KG1 (cell line): ENCODE measurements around the gene DNAJC25.

Source experiments
- DNase-seq: peaks from one replicate; lab custom pipeline; 2025; lab: John Stamatoyannopoulos, UW

Gene DNAJC25

GRCh38 chr9:111627260-111627963, 3.7 kb upstream of the DNAJC25 start:
- DNase-seq: no peak

DNA sequence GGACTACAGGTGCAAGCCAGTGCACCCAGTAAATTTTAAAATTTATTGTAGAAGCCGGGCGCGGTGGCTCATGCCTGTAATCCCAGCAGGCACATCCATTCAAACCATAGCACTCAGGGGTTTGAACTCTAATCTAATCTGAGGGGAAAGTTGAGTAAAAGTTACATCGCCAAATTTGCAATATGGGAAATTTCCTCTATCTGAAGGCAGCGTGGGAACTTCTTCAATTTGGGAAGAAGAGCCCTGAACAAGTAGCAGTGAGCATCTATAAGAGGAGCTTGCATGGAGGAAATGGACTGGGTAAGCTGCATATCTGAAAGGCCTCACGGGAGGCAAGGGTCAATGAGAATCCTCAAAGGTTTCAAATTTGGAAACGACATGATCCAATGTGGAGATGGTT, 2.7 kb upstream of the DNAJC25 start:
- DNase-seq: no peak

- no peak for DNase-seq
These were observed 761 bp upstream of the DNAJC25 start for GRCh38 chr9:111630182-111630963.

- peak; percentile 83 for DNase-seq
These were observed 245 bp upstream of the DNAJC25 start for GRCh38 chr9:111630964-111631213.

GRCh38 chr9:111632060-111632459, 926 bp downstream of the DNAJC25 start:
- no peak for DNase-seq

GRCh38 chr9:111632695-111633388, 1.7 kb downstream of the DNAJC25 start:
- DNase-seq: no peak

GRCh38 chr9:111633389-111633736, 2.2 kb downstream of the DNAJC25 start:
- no peak for DNase-seq

- no peak for DNase-seq
These were observed 3.7 kb downstream of the DNAJC25 start for GRCh38 chr9:111634860-111635259.

DNA sequence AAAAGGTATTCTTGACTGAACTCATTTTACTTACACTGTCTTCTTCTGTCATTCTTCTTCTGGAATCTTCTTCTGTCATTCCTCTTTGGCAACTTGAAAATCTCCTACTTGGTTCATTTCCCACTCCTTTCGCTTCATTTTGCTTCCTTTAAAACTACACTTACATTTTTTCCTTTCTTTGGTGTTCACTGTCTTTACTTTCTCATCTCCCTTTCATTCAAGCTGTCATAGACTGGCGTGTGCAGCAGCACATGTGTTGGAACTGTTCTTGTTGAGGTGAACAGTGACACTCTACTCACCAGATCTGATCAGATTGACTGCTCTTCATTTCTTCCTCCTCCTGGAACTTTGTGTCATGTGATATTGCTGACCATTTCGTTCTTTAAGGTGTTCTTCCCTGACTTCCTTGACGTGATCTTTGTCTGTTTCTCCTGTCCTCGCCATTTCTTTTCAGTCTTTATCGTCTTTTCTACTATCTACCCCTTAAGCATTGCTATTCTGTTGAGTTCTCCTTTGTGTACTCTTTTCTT, 6.4 kb downstream of the DNAJC25 start:
- DNase-seq: no peak

- DNase-seq: no peak
These were observed 13.2 kb downstream of the DNAJC25 start for GRCh38 chr9:111644195-111644772.

- DNase-seq: no peak
These were observed 14.7 kb downstream of the DNAJC25 start for GRCh38 chr9:111645806-111646205.

- no peak for DNase-seq
These were observed 15.3 kb downstream of the DNAJC25 start for GRCh38 chr9:111646417-111646816.

GRCh38 chr9:111648066-111648465, 16.9 kb downstream of the DNAJC25 start:
- no peak for DNase-seq

- no peak for DNase-seq
These were observed 17.9 kb downstream of the DNAJC25 start for GRCh38 chr9:111649016-111649415.

DNA sequence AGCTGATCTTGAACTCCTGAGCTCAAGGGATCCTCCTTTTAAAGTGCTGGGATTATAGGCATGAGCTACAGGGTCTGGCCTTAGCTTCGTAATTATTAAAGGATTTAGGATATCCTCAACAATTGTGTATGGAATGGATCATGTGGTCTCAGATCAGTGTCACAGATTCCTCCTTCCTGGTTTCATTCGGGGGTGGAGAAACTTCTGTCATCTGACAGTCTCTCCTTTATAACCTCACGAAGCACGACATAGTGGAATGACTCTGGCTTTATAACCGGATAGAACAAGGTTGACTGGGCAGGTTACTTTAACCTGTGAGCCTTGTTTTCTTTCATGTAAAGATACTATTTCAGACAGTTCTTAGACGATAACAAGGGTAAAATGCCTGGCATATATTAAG, 25.9 kb downstream of the DNAJC25 start:
- no peak for DNase-seq

- DNase-seq: no peak
These were observed 27.8 kb downstream of the DNAJC25 start for GRCh38 chr9:111658943-111659342.

DNA sequence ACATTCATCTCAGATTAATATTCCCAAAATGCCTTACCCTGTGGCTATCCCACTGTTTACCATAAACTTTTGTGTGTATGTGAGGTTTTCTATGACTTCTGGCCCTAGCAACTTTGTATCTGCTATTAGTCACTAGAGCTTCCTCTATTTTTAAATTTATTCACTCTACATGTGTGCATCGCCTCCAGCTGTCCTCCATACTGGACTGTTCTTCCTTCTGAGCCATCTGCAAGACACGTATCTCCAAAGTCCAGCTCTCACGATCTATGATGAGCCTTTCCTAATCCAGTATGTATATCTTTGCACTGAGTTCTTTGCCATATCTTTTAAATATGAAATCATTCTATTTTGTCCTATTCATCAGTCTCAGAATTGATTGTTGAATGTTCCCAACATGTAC, 28.6 kb downstream of the DNAJC25 start:
- DNase-seq: no peak

- peak; percentile 23 for DNase-seq
These were observed 30.1 kb downstream of the DNAJC25 start, which contains the start of gene GNG10 for GRCh38 chr9:111661150-111661801. TSS of gene GNG10 (plus strand) at chr9:111661605. CDS start at chr9:111661635, 30 bp downstream.

DNA sequence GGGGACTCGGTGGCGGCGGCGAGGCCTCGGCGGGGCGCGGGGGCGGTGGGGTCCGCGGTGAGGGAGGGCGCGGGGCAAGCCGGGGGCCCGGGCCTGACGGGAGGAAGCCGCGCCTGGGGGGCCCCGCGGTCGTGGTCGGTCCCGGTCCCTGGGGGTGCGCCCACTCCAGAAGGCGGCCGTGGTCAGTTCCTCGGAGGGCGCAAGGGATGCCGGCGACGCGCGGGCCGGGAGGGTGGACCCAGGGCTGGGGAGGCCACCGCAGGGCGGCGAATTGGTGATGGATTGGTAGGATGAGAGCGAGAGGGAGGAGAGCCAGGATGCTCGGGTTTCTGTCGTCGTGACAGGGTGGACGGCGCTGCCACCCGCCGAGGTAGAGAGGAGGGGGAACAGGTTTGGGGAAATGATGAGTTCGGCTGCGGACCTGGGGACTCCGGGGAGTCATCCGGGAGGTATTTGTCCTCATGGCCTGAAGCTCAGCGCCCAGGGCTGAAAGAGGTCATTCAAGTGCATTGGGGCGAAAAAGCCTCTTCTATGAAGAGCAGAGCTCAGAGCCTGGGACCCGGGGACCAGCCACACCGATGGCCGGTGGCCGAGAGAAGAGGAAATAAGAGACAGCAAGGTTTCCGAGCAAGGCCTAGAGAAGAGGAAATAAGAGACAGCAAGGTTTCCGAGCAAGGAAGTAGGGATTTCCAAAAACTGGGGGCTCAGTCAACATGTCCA, 30.8 kb downstream of the DNAJC25 start:
- no peak for DNase-seq

DNA sequence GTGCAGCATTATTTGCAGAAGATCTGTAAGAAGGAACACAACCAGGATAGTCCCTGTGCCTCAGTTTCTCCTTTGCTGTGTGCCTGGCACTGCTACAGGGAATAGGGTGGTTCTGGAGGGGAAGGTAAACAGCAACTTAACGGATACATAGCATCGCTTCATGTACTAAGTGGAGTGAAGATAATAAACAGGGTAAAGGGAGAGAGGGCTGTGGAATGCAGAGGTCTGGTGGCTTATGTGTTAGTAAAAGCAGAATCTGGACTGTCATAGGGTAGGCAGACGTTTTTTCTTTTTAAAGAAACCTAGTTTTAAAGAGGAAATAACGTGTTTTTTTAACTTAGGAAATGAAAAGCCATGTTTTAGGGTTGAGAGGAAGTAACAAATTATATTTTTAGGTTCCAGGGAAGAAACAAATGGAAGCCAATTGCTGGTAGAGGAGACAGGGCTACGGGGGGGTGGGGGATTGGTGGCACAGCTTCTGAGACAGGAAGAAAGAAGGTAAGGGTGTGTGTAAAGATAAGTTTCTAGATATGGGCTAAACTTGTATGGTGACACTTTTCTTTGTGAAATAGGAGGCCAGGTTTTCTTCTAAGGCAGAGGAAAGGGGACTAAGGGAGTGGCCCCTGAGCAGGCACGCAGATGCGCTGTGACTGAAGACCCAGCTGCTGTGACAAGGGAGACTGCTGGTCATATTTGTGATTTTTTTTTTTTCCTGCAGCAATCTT, 31.6 kb downstream of the DNAJC25 start:
- DNase-seq: peak; percentile 48
